ENCODE measurements around the gene MARCKSL1.

Gene MARCKSL1

DNA sequence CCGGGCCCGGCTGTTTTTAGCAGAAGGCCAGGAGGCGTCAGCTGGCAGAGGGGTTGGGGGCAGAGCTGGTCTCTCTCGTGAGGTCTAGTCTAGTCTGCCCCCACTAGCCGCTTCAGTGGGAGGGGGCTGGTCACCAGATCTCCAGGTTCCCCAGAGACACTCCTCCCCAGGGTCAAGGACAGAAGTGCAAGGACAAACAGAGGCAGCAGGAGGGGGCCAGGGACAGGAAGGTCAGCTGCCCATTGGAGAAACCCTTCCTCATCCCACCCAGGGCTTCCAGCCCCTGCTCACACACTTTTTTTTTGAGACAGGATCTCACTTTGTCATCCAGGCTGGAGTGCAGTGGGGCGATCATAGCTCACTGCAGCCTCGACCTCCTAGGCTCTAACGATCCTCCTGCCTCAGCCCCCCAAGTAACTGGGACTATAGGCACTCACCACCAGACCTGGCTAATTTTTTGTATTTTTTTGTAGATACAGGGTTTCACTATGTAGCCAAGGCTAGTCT is 16.3 kb upstream of the MARCKSL1 start:
- H3K4me3 ChIP-seq (ENCODE audit: low read depth, low read length): peak overlapping the region; percentile 68
- no peak for TF ChIP-seq CTCF (IDR thresholded peaks at IDR 0.05; ENCODE audit: low read depth, low read length)

DNA sequence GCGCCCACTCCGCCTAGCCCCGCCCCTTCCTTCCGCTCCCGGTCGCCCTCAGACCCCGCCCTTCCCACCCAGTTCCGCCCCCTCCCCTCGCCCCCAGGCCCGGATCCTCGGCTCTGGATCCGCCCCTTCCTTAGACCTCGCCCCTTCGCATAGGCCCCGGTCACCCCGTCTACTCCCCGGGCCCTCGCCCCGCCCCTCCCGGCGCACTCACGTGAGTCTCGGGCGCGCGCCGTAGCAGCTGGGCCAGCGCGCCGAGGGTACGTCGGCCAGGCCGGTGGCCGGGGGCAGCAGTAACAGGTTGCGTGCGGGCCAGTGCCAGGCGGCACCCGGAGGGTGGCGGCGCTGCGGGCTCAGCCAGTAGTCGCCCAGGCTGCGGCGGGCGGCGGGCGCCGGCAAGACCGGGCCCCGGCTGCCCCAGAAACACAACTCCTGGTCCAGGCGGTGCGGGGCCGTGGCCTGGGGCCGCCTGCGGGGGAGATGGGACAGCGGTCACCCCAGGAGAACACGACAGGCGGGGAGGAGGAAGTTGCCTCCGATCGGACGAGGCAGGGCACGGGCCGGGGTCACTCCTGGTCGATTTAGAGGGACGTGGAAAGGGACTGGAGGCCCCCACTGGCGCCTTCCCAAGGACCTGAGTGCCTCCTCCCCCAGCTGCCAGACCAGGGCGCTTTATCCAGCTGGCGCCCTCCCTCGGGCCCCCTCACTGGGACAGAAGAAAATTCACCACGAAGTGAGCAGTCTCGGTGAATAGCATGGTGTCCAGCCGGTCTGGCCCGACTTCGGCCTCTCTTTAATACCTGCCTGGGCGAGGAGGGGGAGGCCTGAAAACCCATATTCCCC is 15.6 kb upstream of the MARCKSL1 start:
- H3K4me3 ChIP-seq (ENCODE audit: low read depth, low read length): peak overlapping the region; percentile 68
- TF ChIP-seq CTCF (IDR thresholded peaks at IDR 0.05; ENCODE audit: low read depth, low read length): 0 out of 2 replicates have a peak, but pooled peaks have one; percentile 2

GRCh38 chr1:32350785-32351398 is 14.9 kb upstream of the MARCKSL1 start:
- TF ChIP-seq CTCF (IDR thresholded peaks at IDR 0.05; ENCODE audit: low read depth, low read length): peak; percentile 41
- H3K4me3 ChIP-seq (ENCODE audit: low read depth, low read length): peak overlapping the region; percentile 68

- no peak for TF ChIP-seq CTCF (IDR thresholded peaks at IDR 0.05; ENCODE audit: low read depth, low read length)
- no peak overlapping the region for H3K4me3 ChIP-seq (ENCODE audit: low read depth, low read length)
These were observed 13.2 kb upstream of the MARCKSL1 start for GRCh38 chr1:32349211-32349708.

DNA sequence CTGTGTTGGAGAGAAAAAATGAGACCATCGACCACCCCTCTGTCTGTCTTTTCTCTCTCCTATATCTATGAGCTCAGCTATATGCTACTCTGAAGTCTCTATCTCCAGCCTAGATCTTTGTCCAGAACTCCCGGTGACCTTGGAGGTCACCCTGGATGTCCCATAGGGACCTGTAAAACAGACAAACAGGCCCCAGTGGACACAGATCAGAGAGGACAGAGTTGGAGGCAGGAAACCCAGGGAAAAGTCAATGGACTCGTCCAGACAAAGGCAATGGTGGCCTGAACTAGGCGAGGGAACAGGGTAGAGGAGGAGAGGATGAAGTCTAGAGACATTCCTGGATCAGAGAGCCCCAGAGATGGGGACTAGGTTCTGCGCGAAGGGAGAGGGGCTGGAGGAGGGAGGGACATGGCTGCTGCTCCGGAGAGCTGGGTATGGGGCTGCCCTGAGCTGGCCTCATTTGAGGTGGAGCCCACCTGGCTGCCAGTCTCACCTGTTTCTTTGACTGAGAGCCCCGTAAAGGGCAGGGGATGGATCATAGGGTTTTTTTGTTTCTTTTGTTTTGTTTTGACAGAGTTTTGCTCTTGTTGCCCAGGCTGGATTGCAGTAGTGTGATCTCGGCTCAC is 10.6 kb upstream of the MARCKSL1 start:
- H3K4me3 ChIP-seq (ENCODE audit: low read depth, low read length): no peak overlapping the region
- TF ChIP-seq CTCF (IDR thresholded peaks at IDR 0.05; ENCODE audit: low read depth, low read length): no peak

DNA sequence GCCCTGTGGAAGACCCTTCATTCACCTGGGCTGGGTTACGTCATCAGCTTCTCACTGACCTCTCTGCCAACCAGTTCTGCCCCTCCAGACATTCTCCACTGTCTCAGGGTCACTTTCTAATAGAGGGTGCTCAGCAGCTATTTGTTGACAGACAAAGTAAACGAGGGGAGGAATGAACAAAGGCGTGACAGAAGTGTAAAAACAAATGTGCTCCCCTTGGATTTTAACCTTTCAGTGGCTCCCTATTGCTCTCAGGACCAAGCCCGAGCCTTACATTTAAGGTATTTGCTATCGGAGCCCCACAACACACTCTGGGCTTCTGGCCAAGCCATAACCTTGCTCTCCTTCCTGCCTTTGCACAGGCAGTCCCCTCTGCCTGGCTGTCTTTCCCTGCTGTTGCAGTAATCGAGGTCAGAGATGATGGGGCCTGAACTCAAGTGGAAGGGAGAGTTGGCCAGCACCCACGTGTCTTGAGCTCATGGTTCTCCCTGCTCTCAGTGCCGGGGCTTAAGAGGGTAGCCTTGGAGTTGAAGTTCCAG is 9.3 kb upstream of the MARCKSL1 start:
- no peak for TF ChIP-seq CTCF (IDR thresholded peaks at IDR 0.05; ENCODE audit: low read depth, low read length)
- H3K4me3 ChIP-seq (ENCODE audit: low read depth, low read length): no peak overlapping the region
